A549 (cell line): ENCODE results near the gene KRT76. TPM values are rescaled to one million over a fixed set of nuclear protein-coding genes. Genes with fewer than 3 reads are reported as not detected.
A peak's percentile ranks its signal among the peaks of the same experiment; 100 is the strongest.

ENCODE experiments used
- ATAC-seq, 2 experiments: fragments of 200-7000 bp in 1 of 2; fragments of >200 bp in 1 of 2; cut with Nextera tagmentation in 1 of 2; cut with Tn5 transposase in 1 of 2; 3 replicates each; pipeline versions ENCODE4 v1.8.0 to v1.9.1; 2018 to 2020; ENCODE audit warnings: mild to moderate bottlenecking in 1 of 2, moderate library complexity in 1 of 2
- CTCF ChIA-PET: fragments of 300-600 bp; sonication (Branson Sonifier 250); formaldehyde crosslinking; extraction: SDS; loops from one replicate; lab custom pipeline; 2021; ENCODE audit warnings: antibody characterized with exemption, inconsistent platforms; lab: Yijun Ruan, JAX
- POLR2A ChIA-PET: fragments of 350-600 bp; formaldehyde crosslinking; extraction: SDS; loops from one replicate; lab custom pipeline; 2021; ENCODE audit warnings: antibody characterized with exemption, inconsistent platforms; lab: Yijun Ruan, JAX
- DNase-seq, 2 experiments: peaks; one replicate each; pipeline versions ENCODE4 v3.0.0 to v3.0.0-alpha.2; 2011 to 2016; ENCODE audit warnings: low read depth in 1 of 2, low spot score in 1 of 2
- FAIRE-seq: peaks from 2 replicates; lab custom pipeline; 2011; peaks lifted over from hg19 to GRCh38; lab: Jason Lieb, UNC
- H3K27ac ChIP-seq, 2 experiments: fragments of >200 bp; sonication (Bioruptor Twin); formaldehyde crosslinking; 3 replicates each; pipeline ENCODE4 v1.5.1; 2016 to 2017
- H3K4me1 ChIP-seq: fragments of >200 bp; sonication (Bioruptor Twin); formaldehyde crosslinking; 3 replicates; pipeline ENCODE4 v1.6.1; 2016
- H3K4me2 ChIP-seq: fragments of >200 bp; sonication (Bioruptor Twin); formaldehyde crosslinking; 3 replicates; pipeline ENCODE4 v1.6.1; 2016
- H3K4me3 ChIP-seq: fragments of >200 bp; sonication (Bioruptor Twin); formaldehyde crosslinking; 3 replicates; pipeline ENCODE4 v1.5.1; 2016
- H3K9me3 ChIP-seq: fragments of >200 bp; sonication (Bioruptor Twin); formaldehyde crosslinking; 3 replicates; pipeline ENCODE4 v1.6.1; 2016
- BCL3 ChIP-seq: fragments of >200 bp; sonication (Bioruptor Twin); formaldehyde crosslinking; IDR thresholded peaks from 3 replicates; pipeline ENCODE4 v1.6.1; 2016
- BHLHE40 ChIP-seq: IDR thresholded peaks from 2 replicates; pipeline ENCODE4 v1.6.1; 2012; ENCODE audit warnings: low read depth, low read length, inconsistent platforms
- CBX2 ChIP-seq: fragments of 200-600 bp; sonication (generic); IDR thresholded peaks from 2 replicates; pipeline ENCODE4 v1.6.1; 2016; ENCODE audit warnings: low read depth, mild to moderate bottlenecking, borderline replicate concordance
- E2F6 ChIP-seq: IDR thresholded peaks from 2 replicates; pipeline ENCODE4 v1.6.1; 2012; ENCODE audit warnings: low read depth, borderline replicate concordance
- EHMT2 ChIP-seq: fragments of 200-600 bp; sonication (generic); IDR thresholded peaks from 2 replicates; pipeline ENCODE4 v1.6.1; 2016; ENCODE audit warnings: antibody characterized with exemption, low read depth, mild to moderate bottlenecking, moderate library complexity
- EP300 ChIP-seq, 2 experiments: fragments of >200 bp; sonication (Bioruptor Twin); formaldehyde crosslinking; IDR thresholded peaks; 2 replicates in 1 of 2; 3 replicates in 1 of 2; pipeline ENCODE4 v1.6.1; 2016 to 2017
- ESRRA ChIP-seq: fragments of 150-350 bp; IDR thresholded peaks from 2 replicates; pipeline ENCODE4 v1.6.1; 2014; ENCODE audit warnings: mild to moderate bottlenecking, low read length, borderline replicate concordance
- FOSL2 ChIP-seq, 2 experiments: fragments of 450-650 bp in 1 of 2; fragments of >200 bp in 1 of 2; sonication (Bioruptor Twin) in 1 of 2; formaldehyde crosslinking; IDR thresholded peaks; 2 replicates each; pipeline versions ENCODE4 v1.5.0 to v1.6.1; 2016 to 2020; ENCODE audit warnings: mild to moderate bottlenecking in 1 of 2, moderate library complexity in 1 of 2
- FOXS1 ChIP-seq: fragments of 250-450 bp; sonication (Bioruptor Pico); IDR thresholded peaks from 2 replicates; pipeline ENCODE4 v1.5.0; 2020; ENCODE audit warnings: mild to moderate bottlenecking, moderate library complexity
- HES2 ChIP-seq: fragments of >200 bp; sonication (Bioruptor Twin); formaldehyde crosslinking; IDR thresholded peaks from 2 replicates; pipeline ENCODE4 v1.6.1; 2016
- HOXB5 ChIP-seq: fragments of 250-450 bp; sonication (Bioruptor Pico); IDR thresholded peaks from 2 replicates; pipeline ENCODE4 v1.5.0; 2020; ENCODE audit warnings: mild to moderate bottlenecking, moderate library complexity
- JUNB ChIP-seq: fragments of >200 bp; sonication (Bioruptor Twin); formaldehyde crosslinking; IDR thresholded peaks from 2 replicates; pipeline ENCODE4 v1.6.1; 2016
- KDM1A ChIP-seq: fragments of 200-600 bp; sonication (generic); IDR thresholded peaks from 2 replicates; pipeline ENCODE4 v1.6.1; 2016; ENCODE audit warnings: low read depth, mild to moderate bottlenecking
- KDM5A ChIP-seq: fragments of 200-600 bp; sonication (generic); IDR thresholded peaks from 2 replicates; pipeline ENCODE4 v1.6.1; 2016; ENCODE audit warnings: antibody characterized with exemption, mild to moderate bottlenecking
- MAX ChIP-seq: IDR thresholded peaks from 2 replicates; pipeline ENCODE4 v1.6.1; 2012
- MAZ ChIP-seq: fragments of 150-350 bp; IDR thresholded peaks from 2 replicates; pipeline ENCODE4 v1.6.1; 2014; ENCODE audit warnings: antibody characterized with exemption, low read depth, low read length, borderline replicate concordance
- MYC ChIP-seq: IDR thresholded peaks from 2 replicates; pipeline ENCODE4 v1.6.1; 2012; ENCODE audit warnings: mild to moderate bottlenecking, inconsistent platforms, low read length, improper control_type of control experiment, borderline replicate concordance
- NFE2L2 ChIP-seq: fragments of 150-350 bp; conservative IDR thresholded peaks from 2 replicates; pipeline ENCODE4 v1.6.1; 2014; ENCODE audit warnings: low read length
- NPAS2 ChIP-seq: fragments of 250-450 bp; sonication (Bioruptor Pico); IDR thresholded peaks from 2 replicates; pipeline ENCODE4 v1.8.0; 2022; ENCODE audit warnings: mild to moderate bottlenecking, moderate library complexity, borderline replicate concordance
- PBX3 ChIP-seq: IDR thresholded peaks from 2 replicates; pipeline ENCODE4 v1.6.1; 2012
- PHF8 ChIP-seq: fragments of 200-600 bp; sonication (generic); IDR thresholded peaks from 2 replicates; pipeline ENCODE4 v1.6.1; 2016; ENCODE audit warnings: low read depth, mild to moderate bottlenecking, antibody characterized with exemption, moderate library complexity, borderline replicate concordance
- POLR2A ChIP-seq: IDR thresholded peaks from 2 replicates; pipeline ENCODE4 v1.6.1; 2012; ENCODE audit warnings: mild to moderate bottlenecking, low read length
- RAD21 ChIP-seq, 2 experiments: fragments of >200 bp in 1 of 2; sonication (Bioruptor Twin) in 1 of 2; formaldehyde crosslinking in 1 of 2; IDR thresholded peaks in 1 of 2; conservative IDR thresholded peaks in 1 of 2; 2 replicates in 1 of 2; 3 replicates in 1 of 2; pipeline ENCODE4 v1.6.1; 2012 to 2018; ENCODE audit warnings: inconsistent platforms in 1 of 2
- RARB ChIP-seq: fragments of 250-450 bp; sonication (Bioruptor Pico); IDR thresholded peaks from 2 replicates; pipeline ENCODE4 v1.8.0; 2021; ENCODE audit warnings: mild to moderate bottlenecking, moderate library complexity
- REST ChIP-seq: fragments of 200-600 bp; sonication (generic); IDR thresholded peaks from 2 replicates; pipeline ENCODE4 v1.6.1; 2016; ENCODE audit warnings: antibody characterized with exemption, mild to moderate bottlenecking, moderate library complexity
- TP53 ChIP-seq: fragments of 250-450 bp; sonication (Bioruptor Pico); IDR thresholded peaks from 2 replicates; pipeline ENCODE4 v1.5.0; 2021; ENCODE audit warnings: mild to moderate bottlenecking, moderate library complexity
- ZFP36 ChIP-seq: fragments of 450-650 bp; IDR thresholded peaks from 2 replicates; pipeline ENCODE4 v1.6.1; 2014; ENCODE audit warnings: borderline replicate concordance; ENCODE audit not compliant: partially characterized antibody
- ZSCAN20 ChIP-seq: fragments of 250-450 bp; sonication (Bioruptor Pico); IDR thresholded peaks from 2 replicates; pipeline ENCODE4 v1.8.0; 2022; ENCODE audit warnings: mild to moderate bottlenecking, moderate library complexity
- WGBS: methylation state at CpG from one replicate; pipeline ENCODE4 v1.1.6; 2017; ENCODE audit errors: missing lambda C conversion rate; 5-methylcytosine and 5-hydroxymethylcytosine counted together
- polyA plus RNA-seq, 4 experiments: library from polyadenylated mRNA; depleted of rRNA in 3 of 4; stranded (reverse); fragments of >200 nt; fragmentation: RNase III in 1 of 4; extraction: RNeasy Plus Mini Kit Qiagen cat#74134 plus additional on column Dnase treatment in 1 of 4; gene quantifications; 2 replicates in 3 of 4; 3 replicates in 1 of 4; pipeline ENCODE4 v1.2.3, GENCODE V29; 2011 to 2017

Gene KRT76
- polyA plus RNA-seq, 2 of the 4 experiments (the other 2 are of a cell fraction) = not detected

- Histone ChIP-seq H3K4me1 (no peaks in the 10 kb centered on the region), H3K9me3 (no peaks in the 10 kb centered on the region), H3K4me3 (no peak overlapping the region), H3K27ac (no peak overlapping the region), H3K4me2 (no peak overlapping the region)
- no peak for TF ChIP-seq TP53 (CRISPR knock-in tag)
- TF ChIP-seq KDM1A = no peak
- TF ChIP-seq RAD21 (conservative IDR thresholded peaks at IDR 0.05 in 1 of 2, IDR thresholded peaks at IDR 0.05 in 1 of 2) = no peak; a peak in 1 of 5 replicates
- no peak for TF ChIP-seq MAX
- no peak for TF ChIP-seq MAZ
- TF ChIP-seq BHLHE40 = no peak
- no peak for TF ChIP-seq ZSCAN20 (CRISPR knock-in tag)
- TF ChIP-seq HOXB5 (CRISPR knock-in tag) = no peak
- TF ChIP-seq JUNB = no peak
- TF ChIP-seq CBX2 = no peak
- TF ChIP-seq PHF8 = no peak
- no peak for TF ChIP-seq FOSL2 (IDR thresholded peaks at IDR 0.05)
- TF ChIP-seq FOSL2 (CRISPR knock-in tag; IDR thresholded peaks at IDR 0.05) = no peak
- no peak for TF ChIP-seq HES2
- TF ChIP-seq EHMT2 = peak; percentile 87
- TF ChIP-seq NPAS2 (CRISPR knock-in tag) = no peak
- no peak for TF ChIP-seq POLR2A
- no peak for TF ChIP-seq EP300 (IDR thresholded peaks at IDR 0.05)
- no peak for TF ChIP-seq PBX3
- TF ChIP-seq FOXS1 (CRISPR knock-in tag) = 0 out of 2 replicates have a peak, but pooled peaks have one; percentile 24
- TF ChIP-seq ESRRA = no peak
- TF ChIP-seq REST = peak; percentile 98
- DNase-seq (peak; percentile 43 to 66), FAIRE-seq (no peak), ATAC-seq (peak; percentile 74 to 79; a peak in 4 of 6 replicates)
- POLR2A ChIA-PET = no interaction called here
- CTCF ChIA-PET = interaction anchor here (1.2 to 1.6 kb wide), 4 partner anchors 23 to 369 kb away, joined by 3 to 4 read pairs (median 3); no protein-coding TSS in a partner anchor
- WGBS = 11% methylated on average over 15 of the region's 16 CpGs
Observed at GRCh38 chr12:52741375-52742195, 35.6 kb downstream of the KRT76 start.

- Histone ChIP-seq H3K4me3 (no peak overlapping the region), H3K4me1 (no peaks in the 10 kb centered on the region), H3K9me3 (no peaks in the 10 kb centered on the region), H3K4me2 (no peak overlapping the region), H3K27ac (no peak overlapping the region)
- ChIA-PET POLR2A (no interaction called here), CTCF (interaction anchor here (0.9 to 1.6 kb wide), 5 partner anchors 22 to 368 kb away, joined by 3 to 4 read pairs (median 3); no protein-coding TSS in a partner anchor)
- FAIRE-seq (no peak), DNase-seq (peak in 1 of 2 experiments; percentile 25), ATAC-seq (no peak)
- no peak for TF ChIP-seq RARB (CRISPR knock-in tag)
- TF ChIP-seq E2F6 = no peak
- TF ChIP-seq FOSL2 (IDR thresholded peaks at IDR 0.05) = no peak
- TF ChIP-seq FOSL2 (CRISPR knock-in tag; IDR thresholded peaks at IDR 0.05) = no peak
- no peak for TF ChIP-seq FOXS1 (CRISPR knock-in tag)
- TF ChIP-seq NPAS2 (CRISPR knock-in tag) = no peak
- TF ChIP-seq MAX = no peak
- TF ChIP-seq KDM1A = no peak
- no peak for TF ChIP-seq BCL3
- no peak for TF ChIP-seq NFE2L2
- no peak for TF ChIP-seq MYC
- TF ChIP-seq JUNB = no peak
- no peak for TF ChIP-seq ZFP36
- no peak for TF ChIP-seq KDM5A
Observed at GRCh38 chr12:52740584-52740983, 36.6 kb downstream of the KRT76 start.
